GM23338 (cell line): ENCODE data around the gene SRRT. TPM values are rescaled to one million over a fixed set of nuclear protein-coding genes. Genes with fewer than 3 reads are reported as not detected.

Experiments
- ATAC-seq: fragments of 200-7000 bp; cut with Tn5 transposase; 3 replicates; pipeline ENCODE4 v1.9.1; 2020
- DNase-seq: peaks from one replicate; pipeline ENCODE4 v3.0.0-alpha.2; 2015; ENCODE audit warnings: low spot score
- H2AFZ ChIP-seq: fragments of 200-600 bp; sonication (generic); 2 replicates; pipeline ENCODE4 v1.8.0; 2016; ENCODE audit warnings: antibody characterized with exemption, mild to moderate bottlenecking, moderate library complexity
- H3F3A ChIP-seq: fragments of 200-600 bp; sonication (generic); replicated peaks from 2 replicates; pipeline ENCODE4 v1.8.0; 2017; ENCODE audit warnings: antibody characterized with exemption, mixed run types, low read depth
- H3K27ac ChIP-seq: fragments of 200-600 bp; sonication (generic); 2 replicates; pipeline ENCODE4 v1.6.1; 2016; ENCODE audit warnings: low read depth
- H3K27me3 ChIP-seq: fragments of 200-600 bp; sonication (generic); 2 replicates; pipeline ENCODE4 v1.8.0; 2016; ENCODE audit warnings: mild to moderate bottlenecking, mixed run types, moderate library complexity; ENCODE audit not compliant: insufficient read depth
- H3K36me3 ChIP-seq: fragments of 200-600 bp; sonication (generic); 2 replicates; pipeline ENCODE4 v1.8.0; 2016; ENCODE audit warnings: mild to moderate bottlenecking; ENCODE audit not compliant: insufficient read depth
- H3K4me1 ChIP-seq: fragments of 200-600 bp; sonication (generic); 2 replicates; pipeline ENCODE4 v1.8.0; 2016; ENCODE audit warnings: mild to moderate bottlenecking, moderate library complexity; ENCODE audit not compliant: insufficient read depth
- H3K4me2 ChIP-seq: fragments of 200-600 bp; sonication (generic); 2 replicates; pipeline ENCODE4 v1.7.1; 2017; ENCODE audit warnings: mixed run types
- H3K4me3 ChIP-seq: fragments of 200-600 bp; sonication (generic); 2 replicates; pipeline ENCODE4 v1.6.1; 2016; ENCODE audit warnings: mixed run types
- H3K79me2 ChIP-seq: fragments of 200-600 bp; sonication (generic); replicated peaks from 2 replicates; pipeline ENCODE4 v1.8.0; 2017; ENCODE audit warnings: mild to moderate bottlenecking; ENCODE audit not compliant: insufficient read depth
- H3K9me2 ChIP-seq: fragments of 200-600 bp; sonication (generic); 2 replicates; pipeline ENCODE4 v1.8.0; 2017; ENCODE audit not compliant: insufficient read depth
- H4K20me1 ChIP-seq: fragments of 200-600 bp; sonication (generic); replicated peaks from 2 replicates; pipeline ENCODE4 v1.8.0; 2017; ENCODE audit warnings: mild to moderate bottlenecking; ENCODE audit not compliant: insufficient read depth
- H3K27ac Mint-ChIP-seq: 2 replicates; pipeline ENCODE4 v1.8.0; 2020; ENCODE audit warnings: inconsistent platforms, mild to moderate bottlenecking, moderate library complexity, mixed read lengths
- H3K27me3 Mint-ChIP-seq: 3 replicates; pipeline ENCODE4 v1.8.0; 2022; ENCODE audit warnings: low read depth, mild to moderate bottlenecking, moderate library complexity, mixed read lengths, inconsistent platforms; ENCODE audit not compliant: insufficient read depth, poor library complexity
- H3K36me3 Mint-ChIP-seq: 3 replicates; pipeline ENCODE4 v1.8.0; 2021; ENCODE audit warnings: low read depth, mild to moderate bottlenecking, inconsistent platforms, moderate library complexity, mixed read lengths
- H3K4me1 Mint-ChIP-seq: 3 replicates; pipeline ENCODE4 v1.8.0; 2020; ENCODE audit warnings: mild to moderate bottlenecking, inconsistent platforms, mixed read lengths
- H3K4me3 Mint-ChIP-seq: 3 replicates; pipeline ENCODE4 v1.8.0; 2021; ENCODE audit warnings: moderate library complexity, mild to moderate bottlenecking, inconsistent platforms, mixed read lengths
- H3K9me3 Mint-ChIP-seq: 3 replicates; pipeline ENCODE4 v1.8.0; 2020; ENCODE audit warnings: moderate library complexity, mild to moderate bottlenecking, inconsistent platforms, mixed read lengths
- CREB1 ChIP-seq: fragments of 250-450 bp; sonication (Bioruptor Pico); IDR thresholded peaks from 2 replicates; pipeline ENCODE4 v1.5.0; 2020; ENCODE audit warnings: low read depth, mild to moderate bottlenecking, moderate library complexity
- EZH2 ChIP-seq: fragments of 200-600 bp; sonication (generic); IDR thresholded peaks from one replicate; pipeline ENCODE4 v1.8.0; 2017; ENCODE audit warnings: antibody characterized with exemption, mild to moderate bottlenecking, low read depth; ENCODE audit not compliant: unreplicated experiment
- EZH2phosphoT487 ChIP-seq: fragments of 200-600 bp; sonication (generic); IDR thresholded peaks from one replicate; pipeline ENCODE4 v1.8.1; 2018; ENCODE audit warnings: antibody characterized with exemption; ENCODE audit not compliant: unreplicated experiment
- JUNB ChIP-seq: IDR thresholded peaks from one replicate; pipeline ENCODE4 v1.6.1; 2016; ENCODE audit warnings: antibody characterized with exemption; ENCODE audit not compliant: unreplicated experiment
- NANOG ChIP-seq: IDR thresholded peaks from 2 replicates; pipeline ENCODE4 v1.6.1; 2016; ENCODE audit warnings: antibody characterized with exemption, borderline replicate concordance
- POLR2AphosphoS5 ChIP-seq: IDR thresholded peaks from 2 replicates; pipeline ENCODE4 v1.6.1; 2016; ENCODE audit warnings: antibody characterized with exemption, low read depth
- STAT1 ChIP-seq: IDR thresholded peaks from one replicate; pipeline ENCODE4 v1.6.1; 2016; ENCODE audit warnings: antibody characterized with exemption; ENCODE audit not compliant: unreplicated experiment
- ZNF114 ChIP-seq: fragments of 250-450 bp; sonication (Bioruptor Pico); IDR thresholded peaks from 2 replicates; pipeline ENCODE4 v1.5.0; 2020; ENCODE audit warnings: mild to moderate bottlenecking, moderate library complexity
- ZNF331 ChIP-seq: fragments of 250-450 bp; sonication (Bioruptor Pico); IDR thresholded peaks from 2 replicates; pipeline ENCODE4 v1.5.0; 2020; ENCODE audit warnings: low read depth, mild to moderate bottlenecking, moderate library complexity
- polyA plus RNA-seq: library from polyadenylated mRNA; unstranded; fragments of >200 nt; fragmentation: Nextera tagmentation; extraction: Ambion mirVana; gene quantifications from 2 replicates; pipeline ENCODE4 v1.2.1, GENCODE V29; 2016
- total RNA-seq: library from RNA; depleted of rRNA; stranded (reverse); fragments of >200 nt; shearing (Covaris generic); gene quantifications from 2 replicates; pipeline ENCODE4 v1.2.3, GENCODE V29; 2014
- TF ChIP-seq, protein P1 (sequence below): fragments of 250-450 bp; sonication (Bioruptor Pico); IDR thresholded peaks from 2 replicates; pipeline ENCODE4 v1.5.0; 2020; ENCODE audit warnings: mild to moderate bottlenecking, moderate library complexity
- TF ChIP-seq, protein P2 (sequence below): IDR thresholded peaks from 2 replicates; pipeline ENCODE4 v1.6.1; 2016; ENCODE audit warnings: antibody characterized with exemption
- TF ChIP-seq, protein P3 (sequence below), 2 experiments: fragments of 200-600 bp in 1 of 2; sonication (generic) in 1 of 2; conservative IDR thresholded peaks; 2 replicates each; pipeline versions ENCODE4 v1.5.1 to v1.6.1; 2016 to 2017; ENCODE audit warnings: antibody characterized with exemption in 2 of 2, low read depth in 2 of 2, mild to moderate bottlenecking in 2 of 2, moderate library complexity in 1 of 2

Gene SRRT
- total and polyA plus RNA-seq, 2 experiments from 2014 or later, result 113 to 140 TPM

DNA sequence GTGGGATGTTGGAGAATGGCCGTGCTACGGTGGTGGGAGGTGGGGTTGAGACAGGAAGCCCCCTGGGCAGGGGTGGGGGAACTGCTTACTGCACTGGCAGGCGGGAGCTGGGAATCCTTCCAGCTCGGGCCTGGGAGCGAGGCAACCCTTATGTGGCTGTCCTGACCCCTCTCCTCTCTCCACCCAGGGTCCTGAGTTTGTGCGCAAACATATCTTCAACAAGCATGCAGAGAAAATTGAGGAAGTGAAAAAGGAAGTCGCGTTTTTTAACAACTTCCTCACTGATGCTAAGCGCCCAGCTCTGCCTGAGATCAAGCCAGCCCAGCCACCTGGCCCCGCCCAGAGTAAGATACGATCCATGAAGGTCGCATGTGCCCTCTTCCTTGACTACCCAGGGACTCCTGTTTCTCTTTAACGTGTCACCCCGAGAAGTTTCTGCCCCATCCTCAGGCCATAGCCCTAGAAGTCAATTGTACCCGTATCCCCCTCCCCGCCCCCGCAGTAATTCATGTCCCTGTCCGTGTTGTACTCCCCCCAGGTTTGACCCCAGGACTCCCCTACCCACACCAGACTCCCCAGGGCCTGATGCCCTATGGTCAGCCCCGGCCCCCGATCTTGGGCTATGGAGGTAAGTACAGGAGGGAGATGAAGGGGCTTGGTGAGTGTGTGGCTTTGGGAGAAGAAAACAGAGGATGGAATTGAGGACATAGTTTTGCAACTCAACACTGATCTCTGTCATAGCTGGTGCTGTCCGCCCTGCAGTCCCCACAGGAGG, 12.8 kb downstream of the SRRT start (continued):
- TF ChIP-seq, protein P1, sequence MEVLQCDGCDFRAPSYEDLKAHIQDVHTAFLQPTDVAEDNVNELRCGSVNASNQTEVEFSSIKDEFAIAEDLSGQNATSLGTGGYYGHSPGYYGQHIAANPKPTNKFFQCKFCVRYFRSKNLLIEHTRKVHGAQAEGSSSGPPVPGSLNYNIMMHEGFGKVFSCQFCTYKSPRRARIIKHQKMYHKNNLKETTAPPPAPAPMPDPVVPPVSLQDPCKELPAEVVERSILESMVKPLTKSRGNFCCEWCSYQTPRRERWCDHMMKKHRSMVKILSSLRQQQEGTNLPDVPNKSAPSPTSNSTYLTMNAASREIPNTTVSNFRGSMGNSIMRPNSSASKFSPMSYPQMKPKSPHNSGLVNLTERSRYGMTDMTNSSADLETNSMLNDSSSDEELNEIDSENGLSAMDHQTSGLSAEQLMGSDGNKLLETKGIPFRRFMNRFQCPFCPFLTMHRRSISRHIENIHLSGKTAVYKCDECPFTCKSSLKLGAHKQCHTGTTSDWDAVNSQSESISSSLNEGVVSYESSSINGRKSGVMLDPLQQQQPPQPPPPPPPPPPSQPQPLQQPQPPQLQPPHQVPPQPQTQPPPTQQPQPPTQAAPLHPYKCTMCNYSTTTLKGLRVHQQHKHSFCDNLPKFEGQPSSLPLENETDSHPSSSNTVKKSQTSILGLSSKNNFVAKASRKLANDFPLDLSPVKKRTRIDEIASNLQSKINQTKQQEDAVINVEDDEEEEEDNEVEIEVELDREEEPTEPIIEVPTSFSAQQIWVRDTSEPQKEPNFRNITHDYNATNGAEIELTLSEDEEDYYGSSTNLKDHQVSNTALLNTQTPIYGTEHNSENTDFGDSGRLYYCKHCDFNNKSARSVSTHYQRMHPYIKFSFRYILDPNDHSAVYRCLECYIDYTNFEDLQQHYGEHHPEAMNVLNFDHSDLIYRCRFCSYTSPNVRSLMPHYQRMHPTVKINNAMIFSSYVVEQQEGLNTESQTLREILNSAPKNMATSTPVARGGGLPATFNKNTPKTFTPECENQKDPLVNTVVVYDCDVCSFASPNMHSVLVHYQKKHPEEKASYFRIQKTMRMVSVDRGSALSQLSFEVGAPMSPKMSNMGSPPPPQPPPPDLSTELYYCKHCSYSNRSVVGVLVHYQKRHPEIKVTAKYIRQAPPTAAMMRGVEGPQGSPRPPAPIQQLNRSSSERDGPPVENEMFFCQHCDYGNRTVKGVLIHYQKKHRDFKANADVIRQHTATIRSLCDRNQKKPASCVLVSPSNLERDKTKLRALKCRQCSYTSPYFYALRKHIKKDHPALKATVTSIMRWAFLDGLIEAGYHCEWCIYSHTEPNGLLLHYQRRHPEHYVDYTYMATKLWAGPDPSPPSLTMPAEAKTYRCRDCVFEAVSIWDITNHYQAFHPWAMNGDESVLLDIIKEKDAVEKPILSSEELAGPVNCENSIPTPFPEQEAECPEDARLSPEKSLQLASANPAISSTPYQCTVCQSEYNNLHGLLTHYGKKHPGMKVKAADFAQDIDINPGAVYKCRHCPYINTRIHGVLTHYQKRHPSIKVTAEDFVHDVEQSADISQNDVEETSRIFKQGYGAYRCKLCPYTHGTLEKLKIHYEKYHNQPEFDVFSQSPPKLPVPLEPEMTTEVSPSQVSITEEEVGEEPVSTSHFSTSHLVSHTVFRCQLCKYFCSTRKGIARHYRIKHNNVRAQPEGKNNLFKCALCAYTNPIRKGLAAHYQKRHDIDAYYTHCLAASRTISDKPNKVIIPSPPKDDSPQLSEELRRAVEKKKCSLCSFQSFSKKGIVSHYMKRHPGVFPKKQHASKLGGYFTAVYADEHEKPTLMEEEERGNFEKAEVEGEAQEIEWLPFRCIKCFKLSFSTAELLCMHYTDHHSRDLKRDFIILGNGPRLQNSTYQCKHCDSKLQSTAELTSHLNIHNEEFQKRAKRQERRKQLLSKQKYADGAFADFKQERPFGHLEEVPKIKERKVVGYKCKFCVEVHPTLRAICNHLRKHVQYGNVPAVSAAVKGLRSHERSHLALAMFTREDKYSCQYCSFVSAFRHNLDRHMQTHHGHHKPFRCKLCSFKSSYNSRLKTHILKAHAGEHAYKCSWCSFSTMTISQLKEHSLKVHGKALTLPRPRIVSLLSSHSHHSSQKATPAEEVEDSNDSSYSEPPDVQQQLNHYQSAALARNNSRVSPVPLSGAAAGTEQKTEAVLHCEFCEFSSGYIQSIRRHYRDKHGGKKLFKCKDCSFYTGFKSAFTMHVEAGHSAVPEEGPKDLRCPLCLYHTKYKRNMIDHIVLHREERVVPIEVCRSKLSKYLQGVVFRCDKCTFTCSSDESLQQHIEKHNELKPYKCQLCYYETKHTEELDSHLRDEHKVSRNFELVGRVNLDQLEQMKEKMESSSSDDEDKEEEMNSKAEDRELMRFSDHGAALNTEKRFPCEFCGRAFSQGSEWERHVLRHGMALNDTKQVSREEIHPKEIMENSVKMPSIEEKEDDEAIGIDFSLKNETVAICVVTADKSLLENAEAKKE (CRISPR knock-in tag), result no peak
- TF ChIP-seq EZH2, result no peak
- no peak for TF ChIP-seq POLR2AphosphoS5
- no peak for TF ChIP-seq JUNB
- TF ChIP-seq CREB1 (CRISPR knock-in tag), result no peak
- TF ChIP-seq ZNF114 (CRISPR knock-in tag), result no peak

DNA sequence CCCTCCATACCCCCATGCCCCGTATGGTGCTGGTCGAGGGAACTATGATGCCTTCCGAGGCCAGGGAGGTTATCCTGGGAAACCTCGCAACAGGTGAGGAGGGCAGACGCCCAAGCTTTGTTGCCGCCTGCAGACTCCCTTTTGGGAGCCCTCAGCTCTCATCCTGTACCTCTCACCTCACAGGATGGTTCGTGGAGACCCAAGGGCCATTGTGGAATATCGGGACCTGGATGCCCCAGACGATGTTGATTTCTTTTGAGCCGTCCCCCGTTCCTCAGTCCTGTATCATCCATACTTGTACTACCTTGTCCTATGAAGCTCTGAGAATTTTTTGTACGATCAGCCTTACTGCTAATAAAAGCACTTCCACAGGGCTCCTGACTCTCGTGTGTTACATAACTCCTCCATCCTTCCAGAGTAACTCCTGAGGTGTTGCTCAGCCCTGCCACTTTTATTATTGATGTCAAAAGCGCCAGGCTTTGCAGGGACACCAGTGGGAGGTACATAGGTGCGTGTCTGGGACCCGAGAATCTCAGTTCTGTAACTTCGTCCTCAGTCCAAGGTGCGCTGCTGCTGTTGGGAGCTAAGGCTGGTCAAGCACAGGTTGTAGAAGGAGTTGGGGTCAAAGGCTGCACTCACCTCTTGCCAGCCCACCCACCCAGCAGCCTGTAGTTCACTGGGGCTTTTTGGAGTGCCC, 13.5 kb downstream of the SRRT start:
- H3K36me3 ChIP-seq, result peaks cover 21% of the 10 kb centered on the region
- peaks cover 54% of the 10 kb centered on the region for H3K36me3 Mint-ChIP-seq
- peak overlapping the region; percentile 90 for H3K4me3 ChIP-seq
- H3K9me2 ChIP-seq, result no peaks in the 10 kb centered on the region
- peaks cover 16% of the 10 kb centered on the region for H4K20me1 ChIP-seq
- peaks cover 45% of the 10 kb centered on the region for H3F3A ChIP-seq
- H3K4me1 Mint-ChIP-seq, result peaks cover 42% of the 10 kb centered on the region
- H3K4me2 ChIP-seq, result peak overlapping the region; percentile 96
- no peak overlapping the region for H2AFZ ChIP-seq
- H3K27ac ChIP-seq, result peak overlapping the region; percentile 86
- H3K79me2 ChIP-seq, result peaks cover 18% of the 10 kb centered on the region
- no peaks in the 10 kb centered on the region for H3K27me3 ChIP-seq
- no peak; the same call in 2 of the 3 replicates for ATAC-seq
- peaks cover 35% of the 10 kb centered on the region for H3K27me3 Mint-ChIP-seq
- H3K9me3 Mint-ChIP-seq, result no peaks in the 10 kb centered on the region; the same call in 1 of the 3 replicates
- H3K4me1 ChIP-seq, result peaks cover 14% of the 10 kb centered on the region
- H3K27ac Mint-ChIP-seq, result peak overlapping the region; percentile 92
- no peak for DNase-seq
- peak overlapping the region; percentile 87 for H3K4me3 Mint-ChIP-seq
- TF ChIP-seq EZH2, result no peak
- TF ChIP-seq CREB1 (CRISPR knock-in tag), result no peak
- TF ChIP-seq EZH2phosphoT487, result no peak
- TF ChIP-seq, protein P2, sequence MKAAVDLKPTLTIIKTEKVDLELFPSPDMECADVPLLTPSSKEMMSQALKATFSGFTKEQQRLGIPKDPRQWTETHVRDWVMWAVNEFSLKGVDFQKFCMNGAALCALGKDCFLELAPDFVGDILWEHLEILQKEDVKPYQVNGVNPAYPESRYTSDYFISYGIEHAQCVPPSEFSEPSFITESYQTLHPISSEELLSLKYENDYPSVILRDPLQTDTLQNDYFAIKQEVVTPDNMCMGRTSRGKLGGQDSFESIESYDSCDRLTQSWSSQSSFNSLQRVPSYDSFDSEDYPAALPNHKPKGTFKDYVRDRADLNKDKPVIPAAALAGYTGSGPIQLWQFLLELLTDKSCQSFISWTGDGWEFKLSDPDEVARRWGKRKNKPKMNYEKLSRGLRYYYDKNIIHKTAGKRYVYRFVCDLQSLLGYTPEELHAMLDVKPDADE, result no peak
- no peak for TF ChIP-seq POLR2AphosphoS5
- TF ChIP-seq, protein P3, sequence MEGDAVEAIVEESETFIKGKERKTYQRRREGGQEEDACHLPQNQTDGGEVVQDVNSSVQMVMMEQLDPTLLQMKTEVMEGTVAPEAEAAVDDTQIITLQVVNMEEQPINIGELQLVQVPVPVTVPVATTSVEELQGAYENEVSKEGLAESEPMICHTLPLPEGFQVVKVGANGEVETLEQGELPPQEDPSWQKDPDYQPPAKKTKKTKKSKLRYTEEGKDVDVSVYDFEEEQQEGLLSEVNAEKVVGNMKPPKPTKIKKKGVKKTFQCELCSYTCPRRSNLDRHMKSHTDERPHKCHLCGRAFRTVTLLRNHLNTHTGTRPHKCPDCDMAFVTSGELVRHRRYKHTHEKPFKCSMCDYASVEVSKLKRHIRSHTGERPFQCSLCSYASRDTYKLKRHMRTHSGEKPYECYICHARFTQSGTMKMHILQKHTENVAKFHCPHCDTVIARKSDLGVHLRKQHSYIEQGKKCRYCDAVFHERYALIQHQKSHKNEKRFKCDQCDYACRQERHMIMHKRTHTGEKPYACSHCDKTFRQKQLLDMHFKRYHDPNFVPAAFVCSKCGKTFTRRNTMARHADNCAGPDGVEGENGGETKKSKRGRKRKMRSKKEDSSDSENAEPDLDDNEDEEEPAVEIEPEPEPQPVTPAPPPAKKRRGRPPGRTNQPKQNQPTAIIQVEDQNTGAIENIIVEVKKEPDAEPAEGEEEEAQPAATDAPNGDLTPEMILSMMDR (conservative IDR thresholded peaks at IDR 0.05; ENCODE audit: low read depth in 2 of 2), result no peak
- TF ChIP-seq NANOG, result no peak
- TF ChIP-seq ZNF331 (CRISPR knock-in tag), result no peak
- no peak for TF ChIP-seq ZNF114 (CRISPR knock-in tag)
- TF ChIP-seq STAT1, result no peak
- no peak for TF ChIP-seq JUNB
